GM12878 (cell line): ENCODE data around the gene RTN4.

Source experiments
- CBX3 ChIP-seq: fragments of 200-600 bp; sonication (generic); IDR thresholded peaks from 2 replicates; pipeline ENCODE4 v1.6.1; 2016; ENCODE audit warnings: low read depth, borderline replicate concordance
- CHD1 ChIP-seq: IDR thresholded peaks from 2 replicates; pipeline ENCODE4 v1.6.1; 2012; ENCODE audit warnings: low read depth, low read length, improper control_type of control experiment
- CHD2 ChIP-seq: IDR thresholded peaks from 2 replicates; pipeline ENCODE4 v1.6.1; 2011; ENCODE audit warnings: low read depth, low read length, improper control_type of control experiment, borderline replicate concordance
- ETV6 ChIP-seq, 2 experiments: fragments of 450-650 bp in 1 of 2; IDR thresholded peaks in 1 of 2; conservative IDR thresholded peaks in 1 of 2; 2 replicates each; pipeline ENCODE4 v1.6.1; 2014; ENCODE audit warnings: antibody characterized with exemption in 1 of 2, borderline replicate concordance in 1 of 2, low read depth in 1 of 2, mild to moderate bottlenecking in 1 of 2, moderate library complexity in 1 of 2
- POLR2A ChIP-seq: IDR thresholded peaks from 2 replicates; pipeline ENCODE4 v1.6.1; 2011; ENCODE audit warnings: low read depth, mild to moderate bottlenecking, low read length
- RBBP5 ChIP-seq: fragments of 200-600 bp; sonication (generic); conservative IDR thresholded peaks from 2 replicates; pipeline ENCODE4 v1.6.1; 2016
- USF1 ChIP-seq: IDR thresholded peaks from 2 replicates; pipeline ENCODE4 v1.6.1; 2011; ENCODE audit warnings: borderline replicate concordance, low read depth, mild to moderate bottlenecking, moderate library complexity, mixed read lengths, low read length; ENCODE audit not compliant: insufficient read depth; ENCODE audit errors: extremely low read length
- ZNF24 ChIP-seq: fragments of 450-650 bp; IDR thresholded peaks from 2 replicates; pipeline ENCODE4 v1.6.1; 2017; ENCODE audit warnings: antibody characterized with exemption, mild to moderate bottlenecking
- TF ChIP-seq, protein P1 (sequence below), 3 experiments: IDR thresholded peaks in 2 of 3; conservative IDR thresholded peaks in 1 of 3; 2 replicates each; pipeline ENCODE4 v1.5.1; 2011; ENCODE audit warnings: low read depth in 3 of 3, low read length in 3 of 3, mild to moderate bottlenecking in 3 of 3, control low read depth in 2 of 3, moderate library complexity in 2 of 3, inconsistent platforms in 1 of 3, mixed read lengths in 1 of 3; ENCODE audit not compliant: control insufficient read depth in 2 of 3, insufficient read depth in 1 of 3; ENCODE audit errors: extremely low read depth in 1 of 3

DNA sequence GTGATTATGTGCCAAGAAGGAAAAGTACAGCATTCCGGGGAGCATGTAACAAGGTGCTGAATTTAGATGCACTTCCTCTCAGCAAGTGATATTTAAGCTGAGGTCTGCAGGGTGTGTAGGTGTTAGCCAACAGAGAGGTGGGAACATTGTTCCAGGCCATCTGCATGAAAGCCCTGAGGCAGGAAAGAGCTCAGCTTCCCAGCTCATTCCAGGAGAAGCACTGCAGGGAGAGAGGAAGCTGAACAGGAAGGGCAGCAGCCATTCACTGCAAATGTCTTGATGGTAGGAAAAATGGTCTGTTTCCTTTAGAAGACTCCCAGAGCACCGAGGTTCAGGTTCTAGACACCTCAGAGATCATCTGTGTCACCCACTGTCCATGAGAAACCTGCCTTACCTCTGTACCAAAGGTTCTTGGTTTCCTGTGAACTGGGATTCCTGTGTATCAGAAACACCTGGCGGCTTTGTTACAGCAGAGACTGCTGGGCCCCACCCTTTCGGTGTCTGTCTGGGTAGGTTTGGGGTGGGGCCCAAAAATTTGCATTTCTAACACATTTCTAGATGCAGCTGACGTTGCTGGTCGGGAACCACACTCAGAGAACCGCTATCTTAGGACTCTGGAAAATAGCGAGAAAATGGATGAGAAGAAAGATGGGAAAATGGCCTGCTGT lies 84.0 kb downstream of the RTN4 start:
- TF ChIP-seq, protein P1, sequence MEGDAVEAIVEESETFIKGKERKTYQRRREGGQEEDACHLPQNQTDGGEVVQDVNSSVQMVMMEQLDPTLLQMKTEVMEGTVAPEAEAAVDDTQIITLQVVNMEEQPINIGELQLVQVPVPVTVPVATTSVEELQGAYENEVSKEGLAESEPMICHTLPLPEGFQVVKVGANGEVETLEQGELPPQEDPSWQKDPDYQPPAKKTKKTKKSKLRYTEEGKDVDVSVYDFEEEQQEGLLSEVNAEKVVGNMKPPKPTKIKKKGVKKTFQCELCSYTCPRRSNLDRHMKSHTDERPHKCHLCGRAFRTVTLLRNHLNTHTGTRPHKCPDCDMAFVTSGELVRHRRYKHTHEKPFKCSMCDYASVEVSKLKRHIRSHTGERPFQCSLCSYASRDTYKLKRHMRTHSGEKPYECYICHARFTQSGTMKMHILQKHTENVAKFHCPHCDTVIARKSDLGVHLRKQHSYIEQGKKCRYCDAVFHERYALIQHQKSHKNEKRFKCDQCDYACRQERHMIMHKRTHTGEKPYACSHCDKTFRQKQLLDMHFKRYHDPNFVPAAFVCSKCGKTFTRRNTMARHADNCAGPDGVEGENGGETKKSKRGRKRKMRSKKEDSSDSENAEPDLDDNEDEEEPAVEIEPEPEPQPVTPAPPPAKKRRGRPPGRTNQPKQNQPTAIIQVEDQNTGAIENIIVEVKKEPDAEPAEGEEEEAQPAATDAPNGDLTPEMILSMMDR (IDR thresholded peaks at IDR 0.05 in 2 of 3, conservative IDR thresholded peaks at IDR 0.05 in 1 of 3; ENCODE audit: control insufficient read depth in 2 of 3, extremely low read depth in 1 of 3, insufficient read depth in 1 of 3, low read depth in 3 of 3, low read length in 3 of 3), result no peak
- no peak for TF ChIP-seq CBX3
- TF ChIP-seq CHD2, result no peak
- TF ChIP-seq USF1, result no peak
- TF ChIP-seq ZNF24, result no peak
- no peak for TF ChIP-seq CHD1
- no peak for TF ChIP-seq POLR2A
- no peak for TF ChIP-seq RBBP5
- no peak for TF ChIP-seq ETV6 (conservative IDR thresholded peaks at IDR 0.05 in 1 of 2, IDR thresholded peaks at IDR 0.05 in 1 of 2; ENCODE audit: borderline replicate concordance in 1 of 2, low read depth in 1 of 2)
